DOHH2 (cell line): ENCODE data around the gene CDKN2AIPNL.
"Not testable (repeated sequence)": the region's sequence is repeated elsewhere in the genome, so short reads cannot be mapped to it uniquely, and the experiment has no call there.

Source experiments
- H3F3A ChIP-seq: fragments of 200-600 bp; sonication (generic), shearing (Covaris generic); 2 replicates; pipeline ENCODE4 v1.6.0; 2016; ENCODE audit warnings: antibody characterized with exemption, mild to moderate bottlenecking; ENCODE audit not compliant: control insufficient read depth, insufficient read depth
- H3K27ac ChIP-seq: fragments of 200-600 bp; sonication (generic); 2 replicates; pipeline ENCODE4 v1.5.1; 2014; ENCODE audit warnings: low read depth, mild to moderate bottlenecking, low read length, moderate library complexity
- H3K27me3 ChIP-seq: fragments of 200-600 bp; sonication (generic); 2 replicates; pipeline ENCODE4 v1.6.1; 2014; ENCODE audit warnings: mild to moderate bottlenecking, low read length, mixed read lengths; ENCODE audit not compliant: control insufficient read depth
- H3K36me3 ChIP-seq: fragments of 200-600 bp; sonication (generic); 2 replicates; pipeline ENCODE4 v1.6.1; 2014; ENCODE audit warnings: mild to moderate bottlenecking, low read length, moderate library complexity, mixed read lengths; ENCODE audit not compliant: control insufficient read depth
- H3K4me1 ChIP-seq: fragments of 200-600 bp; sonication (generic); 2 replicates; pipeline ENCODE4 v1.6.1; 2014; ENCODE audit warnings: mild to moderate bottlenecking, low read length, mixed read lengths; ENCODE audit not compliant: control insufficient read depth
- H3K4me2 ChIP-seq: fragments of 200-600 bp; sonication (generic); 2 replicates; pipeline ENCODE4 v1.6.0; 2014; ENCODE audit warnings: mild to moderate bottlenecking, low read length, moderate library complexity
- H3K4me3 ChIP-seq: fragments of 200-600 bp; sonication (generic); 2 replicates; pipeline ENCODE4 v1.5.1; 2014; ENCODE audit warnings: mild to moderate bottlenecking, low read length, mixed read lengths
- H3K79me2 ChIP-seq: fragments of 200-600 bp; sonication (generic); 2 replicates; pipeline ENCODE4 v1.6.1; 2014; ENCODE audit warnings: mild to moderate bottlenecking, low read length, mixed read lengths; ENCODE audit not compliant: control insufficient read depth
- H3K9me2 ChIP-seq: fragments of 200-600 bp; sonication (generic); replicated peaks from 2 replicates; pipeline ENCODE4 v1.6.1; 2014; ENCODE audit warnings: mild to moderate bottlenecking, low read length, mixed read lengths; ENCODE audit not compliant: control insufficient read depth
- H3K9me3 ChIP-seq: fragments of 200-600 bp; sonication (generic); 2 replicates; pipeline ENCODE4 v1.6.1; 2014; ENCODE audit warnings: antibody characterized with exemption, low read length, mixed read lengths; ENCODE audit not compliant: control insufficient read depth, insufficient read depth
- H4K20me1 ChIP-seq: fragments of 200-600 bp; sonication (generic); 2 replicates; pipeline ENCODE4 v1.6.0; 2014; ENCODE audit warnings: low read depth, mild to moderate bottlenecking, antibody characterized with exemption, low read length, moderate library complexity; ENCODE audit not compliant: control insufficient read depth, insufficient read depth
- EZH2phosphoT487 ChIP-seq: fragments of 200-600 bp; sonication (generic); IDR thresholded peaks from 2 replicates; pipeline ENCODE4 v1.6.1; 2017; ENCODE audit warnings: borderline replicate concordance, mild to moderate bottlenecking, antibody characterized with exemption, low read length, moderate library complexity, mixed read lengths
- TF ChIP-seq, protein P1 (sequence below): fragments of 200-600 bp; sonication (generic); IDR thresholded peaks from one replicate; pipeline ENCODE4 v1.5.1; 2014; ENCODE audit warnings: antibody characterized with exemption, mild to moderate bottlenecking, low read depth, low read length; ENCODE audit not compliant: poor library complexity, severe bottlenecking

Gene CDKN2AIPNL

DNA sequence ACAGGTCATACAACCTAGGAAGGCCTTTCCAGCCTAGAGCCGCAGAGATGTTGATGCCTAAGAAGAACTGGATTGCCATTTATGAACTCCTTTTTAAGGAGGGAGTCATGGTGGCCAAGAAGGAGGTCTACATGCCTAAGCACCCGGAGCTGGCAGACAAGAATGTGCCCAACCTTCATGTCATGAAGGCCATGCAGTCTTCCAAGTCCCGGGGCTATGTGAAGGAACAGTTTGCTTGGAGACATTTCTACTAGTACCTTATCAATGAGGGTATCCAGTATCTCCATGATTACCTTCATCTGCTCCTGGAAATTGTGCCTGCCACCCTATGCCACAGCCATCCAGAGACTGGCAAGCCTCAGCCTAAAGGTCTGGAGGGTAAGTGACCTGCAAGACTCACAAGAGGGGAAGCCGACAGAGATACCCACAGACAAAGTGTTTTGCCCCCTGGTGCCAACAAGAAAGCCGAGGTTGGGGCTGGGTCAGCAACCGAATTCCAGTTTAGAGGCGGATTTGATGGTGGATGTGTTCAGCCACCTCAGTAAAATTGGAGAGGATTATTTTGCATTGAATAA is 11.2 kb upstream of the CDKN2AIPNL start:
- no peak for TF ChIP-seq EZH2phosphoT487
- TF ChIP-seq, protein P1, sequence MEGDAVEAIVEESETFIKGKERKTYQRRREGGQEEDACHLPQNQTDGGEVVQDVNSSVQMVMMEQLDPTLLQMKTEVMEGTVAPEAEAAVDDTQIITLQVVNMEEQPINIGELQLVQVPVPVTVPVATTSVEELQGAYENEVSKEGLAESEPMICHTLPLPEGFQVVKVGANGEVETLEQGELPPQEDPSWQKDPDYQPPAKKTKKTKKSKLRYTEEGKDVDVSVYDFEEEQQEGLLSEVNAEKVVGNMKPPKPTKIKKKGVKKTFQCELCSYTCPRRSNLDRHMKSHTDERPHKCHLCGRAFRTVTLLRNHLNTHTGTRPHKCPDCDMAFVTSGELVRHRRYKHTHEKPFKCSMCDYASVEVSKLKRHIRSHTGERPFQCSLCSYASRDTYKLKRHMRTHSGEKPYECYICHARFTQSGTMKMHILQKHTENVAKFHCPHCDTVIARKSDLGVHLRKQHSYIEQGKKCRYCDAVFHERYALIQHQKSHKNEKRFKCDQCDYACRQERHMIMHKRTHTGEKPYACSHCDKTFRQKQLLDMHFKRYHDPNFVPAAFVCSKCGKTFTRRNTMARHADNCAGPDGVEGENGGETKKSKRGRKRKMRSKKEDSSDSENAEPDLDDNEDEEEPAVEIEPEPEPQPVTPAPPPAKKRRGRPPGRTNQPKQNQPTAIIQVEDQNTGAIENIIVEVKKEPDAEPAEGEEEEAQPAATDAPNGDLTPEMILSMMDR = no peak
- Histone ChIP-seq H3K27ac (no peak overlapping the region), H3K36me3 (no peaks in the 10 kb centered on the region), H3K4me3 (no peak overlapping the region), H3K9me3 (no peaks in the 10 kb centered on the region), H3K4me2 (no peak overlapping the region), H3K79me2 (no peaks in the 10 kb centered on the region), H3K27me3 (no peaks in the 10 kb centered on the region), H3F3A (no peaks in the 10 kb centered on the region), H4K20me1 (no peaks in the 10 kb centered on the region), H3K4me1 (peaks cover 3% of the 10 kb centered on the region; the same call in 1 of the 2 replicates), H3K9me2 (no peaks in the 10 kb centered on the region)

DNA sequence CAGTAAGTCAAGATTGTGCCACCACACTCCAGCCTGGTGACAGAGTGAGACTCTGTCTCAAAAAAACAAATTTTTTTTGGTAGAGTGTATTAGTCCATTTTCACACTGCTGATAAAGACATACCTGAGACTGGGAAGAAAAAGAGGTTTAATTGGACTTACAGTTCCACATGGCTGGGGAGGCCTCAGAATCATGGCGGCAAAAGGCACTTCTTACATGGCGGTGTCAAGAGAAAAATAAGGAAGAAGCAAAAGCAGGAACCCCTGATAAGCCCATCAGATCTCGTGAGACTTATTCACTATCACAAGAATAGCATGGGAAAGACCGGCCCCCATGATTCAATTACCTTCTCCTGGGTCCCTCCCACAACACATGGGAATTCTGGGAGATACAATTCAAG is 9.4 kb upstream of the CDKN2AIPNL start:
- H3K9me3 ChIP-seq, H4K20me1 ChIP-seq, H3K4me3 ChIP-seq, H3K27ac ChIP-seq, H3K36me3 ChIP-seq, H3K79me2 ChIP-seq, H3F3A ChIP-seq, H3K4me2 ChIP-seq, H3K27me3 ChIP-seq, H3K4me1 ChIP-seq, H3K9me2 ChIP-seq: not testable (repeated sequence)

DNA sequence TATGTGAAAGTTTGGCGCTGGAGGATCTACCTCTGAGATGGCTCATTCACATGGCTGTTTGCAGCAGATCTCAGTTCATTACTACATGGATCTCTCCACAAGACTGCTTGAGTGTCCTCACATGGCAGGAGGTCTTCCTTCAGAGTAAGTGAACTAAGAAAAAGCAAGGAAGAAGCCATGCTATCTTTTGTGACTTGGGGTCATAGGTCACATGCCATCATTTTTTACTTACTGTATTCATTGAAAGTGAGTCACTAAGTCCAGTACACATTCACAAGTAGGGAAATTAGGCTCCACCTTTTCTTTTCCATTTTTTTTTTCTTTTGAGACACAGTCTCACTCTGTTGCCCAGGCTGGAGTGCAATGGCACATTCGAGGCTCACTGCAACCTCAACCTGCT is 8.7 kb upstream of the CDKN2AIPNL start:
- Histone ChIP-seq H3K36me3 (no peaks in the 10 kb centered on the region), H3K27ac (no peak overlapping the region), H3K4me2 (no peak overlapping the region), H3K4me3 (no peak overlapping the region), H3F3A (no peaks in the 10 kb centered on the region), H3K9me2 (no peaks in the 10 kb centered on the region), H3K79me2 (no peaks in the 10 kb centered on the region), H3K27me3 (no peaks in the 10 kb centered on the region), H3K4me1 (peaks cover 3% of the 10 kb centered on the region; the same call in 1 of the 2 replicates), H4K20me1 (no peaks in the 10 kb centered on the region), H3K9me3 (no peaks in the 10 kb centered on the region)
- TF ChIP-seq EZH2phosphoT487 = no peak
- TF ChIP-seq, protein P1 = no peak

DNA sequence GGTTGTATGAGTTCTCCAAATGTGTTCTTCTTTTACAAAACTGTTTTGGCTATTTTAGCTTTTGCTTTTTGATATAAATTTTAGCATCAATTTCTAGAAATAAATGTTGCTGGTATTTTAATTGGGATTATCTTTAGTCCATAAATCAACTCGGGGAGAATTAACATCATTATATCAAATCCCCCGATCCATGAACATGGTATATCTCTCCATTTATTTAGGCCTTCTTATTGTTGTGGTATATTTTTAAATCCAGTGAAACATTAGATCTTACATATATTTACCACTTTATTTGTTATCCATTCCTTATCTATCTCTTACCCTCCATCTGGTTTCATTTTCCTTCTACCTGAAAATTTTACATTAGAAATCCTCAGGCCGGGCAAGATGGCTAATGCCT is 7.3 kb upstream of the CDKN2AIPNL start:
- TF ChIP-seq, protein P1 = no peak
- TF ChIP-seq EZH2phosphoT487 = no peak
- H3K4me2 ChIP-seq = no peak overlapping the region

More for the DNA sequence above, 7.3 kb upstream of the CDKN2AIPNL start:
- no peak overlapping the region for H3K27ac ChIP-seq
- no peaks in the 10 kb centered on the region for H3K27me3 ChIP-seq
- no peaks in the 10 kb centered on the region for H3K79me2 ChIP-seq
- no peaks in the 10 kb centered on the region for H3K9me2 ChIP-seq
- H3F3A ChIP-seq = no peaks in the 10 kb centered on the region
- H4K20me1 ChIP-seq = no peaks in the 10 kb centered on the region
- peaks cover 3% of the 10 kb centered on the region; the same call in 1 of the 2 replicates for H3K4me1 ChIP-seq
- H3K36me3 ChIP-seq = no peaks in the 10 kb centered on the region
- H3K4me3 ChIP-seq = no peak overlapping the region
- H3K9me3 ChIP-seq = no peaks in the 10 kb centered on the region
